H1 (cell line): Measurements from ENCODE around the gene PGLYRP4. TPM values are rescaled to one million over a fixed set of nuclear protein-coding genes. Genes with fewer than 3 reads are reported as not detected.

Source experiments
- CTCF ChIA-PET: fragments of 300-600 bp; sonication (Branson Sonifier 250); formaldehyde crosslinking; loops from one replicate; lab custom pipeline; 2021; ENCODE audit not compliant: partially characterized antibody; lab: Charles Lee
- POLR2A ChIA-PET: fragments of 300-600 bp; sonication (Branson Sonifier 250); formaldehyde crosslinking; loops from one replicate; lab custom pipeline; 2021; ENCODE audit warnings: inconsistent platforms; ENCODE audit not compliant: partially characterized antibody; lab: Charles Lee
- DNase-seq, 2 experiments: peaks; one replicate each; pipeline versions ENCODE4 v3.0.0 to v3.0.0-alpha.2; 2010 to 2022; ENCODE audit warnings: low spot score in 2 of 2, low read depth in 1 of 2, mixed read lengths in 1 of 2
- FAIRE-seq: peaks from 2 replicates; lab custom pipeline; 2011; peaks lifted over from hg19 to GRCh38; lab: Jason Lieb, UNC
- H2AFZ ChIP-seq: 2 replicates; pipeline ENCODE4 v1.8.1; 2012; ENCODE audit warnings: low read length, inconsistent platforms
- H2AK5ac ChIP-seq: 2 replicates; pipeline ENCODE4 v1.6.1; 2013; ENCODE audit warnings: low read depth, low read length
- H2BK120ac ChIP-seq: replicated peaks from 2 replicates; pipeline ENCODE3; 2013; ENCODE audit warnings: low read depth, low read length, inconsistent platforms
- H2BK12ac ChIP-seq: 2 replicates; pipeline ENCODE4 v1.6.1; 2013; ENCODE audit warnings: low read depth, low read length
- H2BK15ac ChIP-seq: 2 replicates; pipeline ENCODE4 v1.6.1; 2013; ENCODE audit warnings: low read length
- H2BK20ac ChIP-seq: 2 replicates; pipeline ENCODE4 v1.6.1; 2013; ENCODE audit warnings: low read length
- H2BK5ac ChIP-seq: 2 replicates; pipeline ENCODE4 v1.6.1; 2013; ENCODE audit warnings: low read depth, low read length
- H3K14ac ChIP-seq: 2 replicates; pipeline ENCODE4 v1.6.1; 2013; ENCODE audit warnings: inconsistent platforms; ENCODE audit not compliant: insufficient read length
- H3K18ac ChIP-seq: 2 replicates; pipeline ENCODE4 v1.6.1; 2013; ENCODE audit warnings: low read length; ENCODE audit errors: extremely low read depth
- H3K23ac ChIP-seq: 2 replicates; pipeline ENCODE4 v1.6.1; 2013; ENCODE audit warnings: inconsistent platforms; ENCODE audit not compliant: insufficient read length
- H3K23me2 ChIP-seq: 2 replicates; pipeline ENCODE4 v1.6.1; 2013; ENCODE audit warnings: low read depth, low read length
- H3K27ac ChIP-seq: 2 replicates; pipeline ENCODE4 v1.6.1; 2011; ENCODE audit warnings: low read depth, low read length, inconsistent platforms
- H3K27me3 ChIP-seq, 4 experiments: replicated peaks in 1 of 4; 1 replicate in 1 of 4; 2 replicates in 3 of 4; pipeline versions ENCODE4 v1.6.1 to v1.8.1; 2011 to 2013; ENCODE audit warnings: low read length in 3 of 4, mild to moderate bottlenecking in 3 of 4, inconsistent platforms in 2 of 4, mixed read lengths in 2 of 4, moderate library complexity in 1 of 4; ENCODE audit not compliant: control insufficient read depth in 3 of 4, insufficient read depth in 3 of 4; ENCODE audit errors: extremely low read depth in 1 of 4
- H3K36me3 ChIP-seq, 4 experiments: 2 replicates each; pipeline versions ENCODE4 v1.6.1 to v1.8.1; 2011 to 2013; ENCODE audit warnings: mild to moderate bottlenecking in 4 of 4, low read length in 3 of 4, moderate library complexity in 2 of 4, control low read depth in 1 of 4, inconsistent platforms in 1 of 4; ENCODE audit not compliant: insufficient read depth in 4 of 4, control insufficient read depth in 2 of 4
- H3K4ac ChIP-seq: replicated peaks from 2 replicates; pipeline ENCODE3; 2013; ENCODE audit warnings: low read length, low read depth, mixed read lengths, inconsistent platforms; ENCODE audit not compliant: insufficient read length
- H3K4me1 ChIP-seq, 4 experiments: replicated peaks in 1 of 4; 1 replicate in 1 of 4; 2 replicates in 3 of 4; pipeline versions ENCODE4 v1.6.1 to v1.8.1; 2011 to 2013; ENCODE audit warnings: low read length in 3 of 4, inconsistent platforms in 2 of 4, mixed read lengths in 1 of 4; ENCODE audit not compliant: insufficient read depth in 4 of 4, control insufficient read depth in 3 of 4
- H3K4me2 ChIP-seq, 2 experiments: 2 replicates each; pipeline versions ENCODE4 v1.6.1 to v1.8.1; 2011 to 2013; ENCODE audit warnings: low read depth in 2 of 2, low read length in 2 of 2, control low read depth in 1 of 2, inconsistent platforms in 1 of 2, mild to moderate bottlenecking in 1 of 2; ENCODE audit not compliant: insufficient read depth in 1 of 2
- H3K4me3 ChIP-seq, 4 experiments: fragments of 200-600, 300-600 bp in 1 of 4; sonication (generic), shearing (Covaris generic), sonication (Bioruptor Twin) in 1 of 4; 2 replicates each; pipeline versions ENCODE4 v1.5.1 to v1.8.1; 2011 to 2016; ENCODE audit warnings: low read length in 4 of 4, low read depth in 3 of 4, control low read depth in 2 of 4, inconsistent platforms in 2 of 4, mild to moderate bottlenecking in 2 of 4, mixed read lengths in 1 of 4, moderate library complexity in 1 of 4; ENCODE audit not compliant: insufficient read depth in 2 of 4; ENCODE audit errors: extremely low read depth in 1 of 4
- H3K56ac ChIP-seq: replicated peaks from 2 replicates; pipeline ENCODE3; 2013; ENCODE audit warnings: low read depth, mild to moderate bottlenecking, mixed read lengths, low read length, inconsistent platforms; ENCODE audit not compliant: insufficient read length
- H3K79me1 ChIP-seq: 2 replicates; pipeline ENCODE4 v1.6.1; 2013; ENCODE audit warnings: low read depth, low read length, control low read depth
- H3K79me2 ChIP-seq, 2 experiments: 2 replicates each; pipeline versions ENCODE4 v1.6.1 to v1.8.1; 2012 to 2013; ENCODE audit warnings: low read length in 2 of 2, mild to moderate bottlenecking in 2 of 2, inconsistent platforms in 1 of 2; ENCODE audit not compliant: insufficient read depth in 2 of 2, control insufficient read depth in 1 of 2
- H3K9ac ChIP-seq, 4 experiments: replicated peaks in 1 of 4; 1 replicate in 1 of 4; 2 replicates in 3 of 4; pipeline versions ENCODE4 v1.6.1 to v1.8.1; 2011 to 2013; ENCODE audit warnings: low read depth in 3 of 4, low read length in 3 of 4, control low read depth in 2 of 4, mild to moderate bottlenecking in 2 of 4, moderate library complexity in 2 of 4, inconsistent platforms in 1 of 4; ENCODE audit errors: extremely low read depth in 1 of 4
- H3K9me3 ChIP-seq, 2 experiments: 2 replicates each; pipeline versions ENCODE4 v1.6.1 to v1.8.1; 2012 to 2013; ENCODE audit warnings: mild to moderate bottlenecking in 2 of 2, moderate library complexity in 2 of 2, control low read depth in 1 of 2, inconsistent platforms in 1 of 2, low read depth in 1 of 2, low read length in 1 of 2, mixed read lengths in 1 of 2; ENCODE audit not compliant: insufficient read depth in 2 of 2
- H4K20me1 ChIP-seq, 2 experiments: replicated peaks in 1 of 2; 2 replicates each; pipeline versions ENCODE3 to v1.8.1; 2011 to 2013; ENCODE audit warnings: inconsistent platforms in 2 of 2, low read length in 2 of 2, mild to moderate bottlenecking in 1 of 2; ENCODE audit not compliant: insufficient read depth in 2 of 2, control insufficient read depth in 1 of 2
- H4K5ac ChIP-seq: 2 replicates; pipeline ENCODE4 v1.6.1; 2013; ENCODE audit warnings: low read length, low read depth, mixed read lengths, inconsistent platforms; ENCODE audit not compliant: insufficient read length
- H4K8ac ChIP-seq: 2 replicates; pipeline ENCODE4 v1.8.0; 2013; ENCODE audit warnings: mild to moderate bottlenecking, moderate library complexity, low read length, inconsistent platforms; ENCODE audit not compliant: insufficient read depth; ENCODE audit errors: extremely low read depth
- H4K91ac ChIP-seq: replicated peaks from 2 replicates; pipeline ENCODE3; 2013; ENCODE audit warnings: low read length, mixed read lengths, inconsistent platforms; ENCODE audit not compliant: insufficient read length
- BCL11A ChIP-seq, 2 experiments: IDR thresholded peaks; one replicate each; pipeline ENCODE4 v1.6.1; 2011; ENCODE audit warnings: low read depth in 2 of 2, low read length in 2 of 2, mild to moderate bottlenecking in 2 of 2
- CHD1 ChIP-seq: IDR thresholded peaks from 2 replicates; pipeline ENCODE4 v1.6.1; 2012; ENCODE audit warnings: low read depth, low read length, improper control_type of control experiment
- EGR1 ChIP-seq: IDR thresholded peaks from 2 replicates; pipeline ENCODE4 v1.6.1; 2011; ENCODE audit warnings: low read depth, low read length, borderline replicate concordance
- SIRT6 ChIP-seq: IDR thresholded peaks from one replicate; pipeline ENCODE4 v1.7.1; 2012; ENCODE audit warnings: low read length, inconsistent platforms
- WGBS, 2 experiments: shearing (Covaris generic) in 1 of 2; methylation state at CpG; one replicate each; pipeline versions ENCODE4 v1.1.6 to v1.1.7; 2013 to 2015; ENCODE audit warnings: low lambda C conversion rate in 2 of 2, mixed read lengths in 2 of 2, inconsistent platforms in 1 of 2, low coverage in 1 of 2, missing lambda C conversion rate in 1 of 2; ENCODE audit not compliant: insufficient replicate concordance in 2 of 2, insufficient coverage in 1 of 2, insufficient read length in 1 of 2; ENCODE audit errors: extremely low coverage in 1 of 2, missing lambda C conversion rate in 1 of 2; 5-methylcytosine and 5-hydroxymethylcytosine counted together
- polyA plus RNA-seq, 7 experiments: library from polyadenylated mRNA; depleted of rRNA in 3 of 7; stranded (reverse) in 5 of 7; unstranded in 2 of 7; fragments of >200 nt in 5 of 7; fragments of 200-250 nt in 2 of 7; gene quantifications; 1 replicate in 5 of 7; 2 replicates in 1 of 7; 4 replicates in 1 of 7; pipeline versions ENCODE4 v1.2.1 to v1.2.3, GENCODE V29; 2011 to 2013; ENCODE audit warnings: missing spikeins in 2 of 7, mixed read lengths in 2 of 7
- total RNA-seq: library from RNA; stranded (reverse); fragmentation: NEBNext Ultra II Directional; extraction: Animal tissue kit (Norgen Biotek cat#: 25700); gene quantifications from 2 replicates; pipeline ENCODE4 v1.2.1, GENCODE V29; 2021
- TF ChIP-seq, protein P1 (sequence below): IDR thresholded peaks from 2 replicates; pipeline ENCODE4 v1.6.1; 2012; ENCODE audit warnings: inconsistent platforms

PGLYRP4 gene
- total and polyA plus RNA-seq, 2 of the 8 experiments (the other 6 are each of a cell fraction or from before 2014, with no cell fraction given), result not detected

DNA sequence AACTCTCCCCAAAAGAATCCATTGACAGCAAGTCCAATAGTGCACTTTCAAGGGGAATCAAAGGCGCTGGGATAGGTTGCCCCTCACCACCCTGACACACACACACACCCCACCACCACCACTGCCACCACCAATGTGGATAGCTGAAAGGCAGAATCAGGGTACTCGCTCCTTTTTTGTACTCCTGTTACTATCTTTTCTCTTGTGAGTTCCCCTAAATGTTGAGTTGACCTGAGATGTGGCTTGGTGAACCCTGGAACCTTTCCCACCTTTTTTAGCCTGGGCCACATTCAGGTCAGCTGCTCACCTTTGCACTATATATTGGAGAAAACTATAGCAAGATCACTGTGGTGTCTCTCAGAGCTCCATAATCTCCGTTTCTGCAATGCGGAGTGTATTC lies 38.4 kb upstream of the PGLYRP4 start:
- H3K14ac ChIP-seq, result no peak overlapping the region
- no peak overlapping the region for H2AK5ac ChIP-seq
- no peaks in the 10 kb centered on the region for H3K4me1 ChIP-seq
- no peak overlapping the region for H3K23ac ChIP-seq
- no peak for DNase-seq
- no peak overlapping the region for H3K4me2 ChIP-seq
- no peaks in the 10 kb centered on the region for H3K9me3 ChIP-seq
- no peak overlapping the region for H4K8ac ChIP-seq
- no peak overlapping the region for H3K4me3 ChIP-seq
- TF ChIP-seq EGR1 (no peak), SIRT6 (no peak), BCL11A (IDR thresholded peaks at IDR 0.05; ENCODE audit: low read depth in 2 of 2, low read length in 2 of 2) (no peak), CHD1 (no peak)
- TF ChIP-seq, protein P1, sequence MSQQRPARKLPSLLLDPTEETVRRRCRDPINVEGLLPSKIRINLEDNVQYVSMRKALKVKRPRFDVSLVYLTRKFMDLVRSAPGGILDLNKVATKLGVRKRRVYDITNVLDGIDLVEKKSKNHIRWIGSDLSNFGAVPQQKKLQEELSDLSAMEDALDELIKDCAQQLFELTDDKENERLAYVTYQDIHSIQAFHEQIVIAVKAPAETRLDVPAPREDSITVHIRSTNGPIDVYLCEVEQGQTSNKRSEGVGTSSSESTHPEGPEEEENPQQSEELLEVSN, result no peak
- ChIA-PET CTCF (interaction anchor here (0.8 to 2.3 kb wide), 6 partner anchors 13 to 116 kb away, joined by 3 to 10 read pairs (median 4); no protein-coding TSS in a partner anchor), POLR2A (interaction anchor here (0.7 kb wide), 1 partner anchor 227 kb away, joined by 3 read pairs; no protein-coding TSS in a partner anchor)
- no peak overlapping the region for H2AFZ ChIP-seq
- no peak overlapping the region for H2BK20ac ChIP-seq
- H2BK15ac ChIP-seq, result no peak overlapping the region
- H3K79me2 ChIP-seq, result no peaks in the 10 kb centered on the region
- 78% methylated on average over 4 of the region's 4 CpGs; no CpG with 5 or more reads in 1 of the 2 experiments for WGBS, 2 experiments
- no peaks in the 10 kb centered on the region for H3K23me2 ChIP-seq
- no peak overlapping the region for H2BK120ac ChIP-seq
- no peak overlapping the region for H3K18ac ChIP-seq
- H3K56ac ChIP-seq, result no peak overlapping the region
- H2BK5ac ChIP-seq, result no peak overlapping the region
- no peak overlapping the region for H2BK12ac ChIP-seq
- no peak overlapping the region for H3K27ac ChIP-seq
- peaks cover 0 to 2% (median 0%) of the 10 kb centered on the region in 4 experiments; a peak in 1 of 7 replicates for H3K27me3 ChIP-seq
- no peaks in the 10 kb centered on the region for H3K36me3 ChIP-seq
- no peaks in the 10 kb centered on the region for H3K79me1 ChIP-seq
- no peak overlapping the region for H4K5ac ChIP-seq
- no peak overlapping the region for H4K91ac ChIP-seq
- no peaks in the 10 kb centered on the region for H4K20me1 ChIP-seq
- H3K9ac ChIP-seq, result no peak overlapping the region
- H3K4ac ChIP-seq, result no peak overlapping the region
- FAIRE-seq, result no peak
